T-helper 2 cell (primary cell): ENCODE data around the gene RGCC.
"Not testable (repeated sequence)": the region's sequence is repeated elsewhere in the genome, so short reads cannot be mapped to it uniquely, and the experiment has no call there.

ENCODE experiments used
- DNase-seq, 5 experiments: peaks; one replicate each; pipeline versions ENCODE4 v3.0.0 to v3.0.0-alpha.2; 2012 to 2022
- total RNA-seq, 2 donors: gene quantifications; one replicate each; lab custom pipeline; 2026; lab: John Stamatoyannopoulos, UW

RGCC gene
- total RNA-seq: 388 to 1,042 reads per million in 2 donors

- peak; percentile 83 to 97 (median 94) for DNase-seq
Observed at GRCh38 chr13:41456768-41457588, at the start of gene RGCC. RGCC (plus strand) TSS chr13:41457550; CDS start chr13:41457708, 158 bp downstream.

DNA sequence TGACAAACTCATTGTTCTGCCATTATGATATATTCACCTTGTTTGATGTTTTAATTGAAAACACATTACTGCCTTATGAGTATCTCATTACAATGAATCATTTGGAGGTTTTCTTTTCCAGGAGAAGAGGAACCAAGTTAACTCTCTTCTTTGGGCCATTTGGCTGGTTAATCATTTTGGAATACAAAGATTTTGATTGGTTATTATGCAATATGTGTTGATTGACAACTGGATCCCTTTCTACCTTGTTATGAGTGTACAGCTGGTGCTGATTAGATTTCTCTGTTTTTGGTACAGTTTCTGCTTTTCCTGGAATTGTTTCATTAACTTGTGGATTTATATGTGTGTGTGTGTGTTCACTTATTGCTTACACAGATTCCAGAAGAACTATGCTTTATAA lies 49.2 kb upstream of the RGCC start:
- DNase-seq: no peak

GRCh38 chr13:41408746-41409145 lies 48.6 kb upstream of the RGCC start:
- DNase-seq: no peak

DNA sequence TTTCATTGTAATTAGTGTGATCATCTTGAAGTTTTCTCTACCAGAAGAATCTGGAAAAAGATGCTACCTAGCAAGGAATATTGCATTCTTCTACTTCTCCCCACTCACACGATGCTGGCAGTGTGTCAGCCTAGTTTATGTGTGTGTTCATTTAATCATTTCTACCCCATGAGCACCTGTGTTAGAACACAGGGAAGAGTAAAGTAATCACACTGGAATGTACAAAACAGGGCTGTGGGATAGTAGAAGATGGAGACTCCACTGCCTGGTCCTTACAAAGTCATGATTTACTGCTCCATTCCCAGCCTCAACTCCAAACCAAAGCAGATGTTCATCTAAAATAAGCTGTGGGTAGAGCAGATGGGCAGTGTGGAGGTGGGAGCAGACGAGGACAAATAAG lies 47.7 kb upstream of the RGCC start:
- DNase-seq: no peak

GRCh38 chr13:41411060-41411459 lies 46.3 kb upstream of the RGCC start:
- DNase-seq: no peak

- DNase-seq: peak in 1 of 5 experiments; percentile 43
Observed at GRCh38 chr13:41411522-41411921, 45.8 kb upstream of the RGCC start.

DNA sequence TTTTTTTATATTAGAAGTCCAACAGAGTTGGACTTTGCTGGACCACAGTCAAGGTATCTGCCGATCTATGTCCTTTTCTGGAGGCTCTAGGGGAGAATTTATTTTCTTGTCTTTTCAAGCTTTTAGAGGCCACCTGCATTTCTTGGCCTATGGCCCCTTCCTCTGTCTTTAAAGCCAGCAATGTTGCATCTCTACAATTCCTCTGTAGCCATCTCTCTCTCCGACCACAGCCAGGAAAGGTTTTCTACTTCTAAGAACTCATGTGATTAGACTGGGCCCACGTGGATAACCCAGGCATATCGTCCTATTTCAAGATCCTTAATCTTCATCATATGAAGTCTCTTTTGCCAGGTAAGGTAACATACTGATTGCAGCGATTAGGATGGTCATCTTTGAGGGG lies 43.5 kb upstream of the RGCC start:
- no peak for DNase-seq

DNA sequence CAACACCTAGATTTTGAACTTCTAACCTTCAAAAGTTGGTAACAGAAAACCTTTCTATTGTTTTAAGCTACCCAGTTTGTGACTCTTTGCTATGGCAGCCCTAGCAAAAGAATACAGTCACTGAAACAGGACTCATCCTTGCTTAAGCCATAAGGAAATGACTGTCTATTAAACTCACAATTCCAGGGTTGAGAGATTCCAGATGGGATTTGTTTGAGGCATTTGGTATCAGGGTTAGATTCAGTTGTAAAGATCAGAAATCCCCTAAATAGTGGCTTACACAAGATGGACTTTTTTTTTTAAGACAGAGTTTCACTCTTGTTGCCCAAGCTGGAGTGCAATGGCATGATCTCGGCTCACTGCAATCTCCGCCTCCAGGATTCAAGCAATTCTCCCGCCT lies 41.1 kb upstream of the RGCC start:
- no peak for DNase-seq

- DNase-seq: no peak
Observed at GRCh38 chr13:41418027-41418426, 39.3 kb upstream of the RGCC start.

DNA sequence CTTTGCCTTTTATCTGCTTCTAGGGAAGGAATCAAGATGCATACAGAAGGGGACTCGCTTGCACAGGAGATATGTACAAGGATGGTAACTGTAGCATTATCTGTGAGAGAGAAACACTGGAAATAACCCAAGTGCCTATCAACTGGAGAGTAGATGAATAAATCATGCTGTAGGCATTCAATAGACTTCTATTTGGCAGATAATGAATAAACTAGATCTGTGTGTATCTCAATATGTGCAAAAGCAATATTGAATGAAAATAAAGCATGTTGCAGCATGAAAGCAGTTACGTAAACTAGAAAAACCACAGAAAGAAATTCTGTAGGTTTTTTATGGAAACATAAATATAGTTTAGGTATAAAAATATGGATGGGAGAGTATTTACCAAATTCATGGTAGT lies 38.6 kb upstream of the RGCC start:
- DNase-seq: no peak

GRCh38 chr13:41419206-41419605 lies 38.1 kb upstream of the RGCC start:
- DNase-seq: no peak

DNA sequence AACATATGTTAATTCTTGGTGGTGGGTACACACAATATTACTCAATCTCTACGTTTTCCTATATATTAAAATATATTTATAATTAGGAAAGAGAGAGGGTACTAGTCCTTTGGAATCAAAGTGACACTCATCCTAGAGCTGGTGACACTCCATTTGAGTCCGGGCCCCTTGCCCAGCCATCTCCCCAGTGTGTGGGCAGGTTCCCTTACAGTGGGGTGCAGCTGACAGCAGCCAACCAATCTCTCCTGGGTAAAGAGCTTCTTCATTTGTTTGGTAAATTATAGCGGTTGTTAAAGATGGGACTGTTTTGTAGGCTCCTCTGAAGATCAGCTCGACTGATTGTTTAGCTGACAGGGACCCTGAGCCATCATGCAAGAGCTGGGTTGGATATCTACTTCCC lies 37.2 kb upstream of the RGCC start:
- DNase-seq: no peak

- DNase-seq: not testable (repeated sequence)
Observed at GRCh38 chr13:41421330-41421729, 36.0 kb upstream of the RGCC start.

DNA sequence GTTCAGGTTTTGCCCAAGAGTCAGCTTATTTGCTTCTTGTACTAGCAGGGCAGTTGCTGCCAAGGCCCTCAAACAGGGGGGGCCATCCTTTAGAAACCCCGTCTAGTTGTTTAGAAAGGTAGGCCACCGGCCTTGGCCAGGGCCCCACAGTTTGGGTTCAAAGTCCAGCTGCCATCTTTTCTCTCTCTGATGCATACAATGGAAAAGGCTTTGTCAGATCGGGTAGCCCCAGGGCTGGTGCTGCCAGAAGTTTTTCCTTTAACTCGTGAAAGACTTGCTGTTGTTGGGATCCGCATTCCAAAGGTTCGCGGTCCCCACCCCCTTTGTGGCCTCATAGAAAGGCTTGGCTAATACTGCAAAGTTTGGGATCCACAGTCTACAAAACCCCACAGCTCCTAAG lies 35.4 kb upstream of the RGCC start:
- not testable (repeated sequence) for DNase-seq

GRCh38 chr13:41423259-41423658 lies 34.1 kb upstream of the RGCC start:
- DNase-seq: not testable (repeated sequence)

GRCh38 chr13:41424675-41425074 lies 32.7 kb upstream of the RGCC start:
- not testable (repeated sequence) for DNase-seq

GRCh38 chr13:41426047-41426446 lies 31.3 kb upstream of the RGCC start:
- DNase-seq: peak in 1 of 5 experiments; percentile 52

- DNase-seq: peak in 1 of 5 experiments; percentile 20
Observed at GRCh38 chr13:41427666-41428065, 29.7 kb upstream of the RGCC start.

DNA sequence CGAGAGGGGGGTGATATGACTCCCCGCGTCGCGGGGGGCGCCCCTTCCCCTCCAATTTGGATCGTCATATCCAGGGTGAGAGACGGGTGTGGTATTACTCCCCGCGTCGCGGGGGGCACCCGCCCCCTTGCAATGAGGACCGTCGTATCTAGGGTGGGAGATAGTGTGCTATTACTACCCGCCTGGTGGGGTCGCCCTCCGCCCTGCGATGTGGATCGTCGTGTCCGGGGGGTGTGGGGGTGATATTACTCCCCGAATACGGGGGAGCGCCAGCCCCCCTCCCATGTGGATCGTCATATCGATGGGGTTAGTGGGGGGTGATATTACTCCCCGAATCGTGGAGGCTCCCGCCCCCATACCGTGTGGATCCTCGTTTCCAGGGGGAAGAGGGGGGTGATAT lies 29.2 kb upstream of the RGCC start:
- DNase-seq: peak in 4 of 5 experiments; percentile 13 to 45 (median 24)

DNA sequence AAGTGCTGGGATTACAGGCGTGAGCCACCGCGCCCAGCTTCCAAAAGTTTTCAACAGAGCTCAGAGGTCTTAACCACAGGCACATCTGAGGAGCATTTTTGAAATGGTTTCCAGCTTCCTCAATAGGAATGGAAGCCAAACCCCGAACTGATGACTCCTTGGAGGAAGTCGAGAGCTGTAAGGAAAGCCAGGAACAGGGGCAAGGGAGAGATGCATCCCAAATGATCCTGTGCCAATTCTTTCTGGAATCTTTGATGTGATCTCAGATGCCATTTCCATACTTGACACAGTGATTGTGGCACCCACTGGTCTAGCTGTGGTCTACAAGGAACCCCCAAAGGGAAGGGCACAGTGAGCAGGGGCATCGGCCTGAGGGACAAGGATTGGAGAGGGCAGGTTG lies 23.3 kb upstream of the RGCC start:
- DNase-seq: not testable (repeated sequence)

DNA sequence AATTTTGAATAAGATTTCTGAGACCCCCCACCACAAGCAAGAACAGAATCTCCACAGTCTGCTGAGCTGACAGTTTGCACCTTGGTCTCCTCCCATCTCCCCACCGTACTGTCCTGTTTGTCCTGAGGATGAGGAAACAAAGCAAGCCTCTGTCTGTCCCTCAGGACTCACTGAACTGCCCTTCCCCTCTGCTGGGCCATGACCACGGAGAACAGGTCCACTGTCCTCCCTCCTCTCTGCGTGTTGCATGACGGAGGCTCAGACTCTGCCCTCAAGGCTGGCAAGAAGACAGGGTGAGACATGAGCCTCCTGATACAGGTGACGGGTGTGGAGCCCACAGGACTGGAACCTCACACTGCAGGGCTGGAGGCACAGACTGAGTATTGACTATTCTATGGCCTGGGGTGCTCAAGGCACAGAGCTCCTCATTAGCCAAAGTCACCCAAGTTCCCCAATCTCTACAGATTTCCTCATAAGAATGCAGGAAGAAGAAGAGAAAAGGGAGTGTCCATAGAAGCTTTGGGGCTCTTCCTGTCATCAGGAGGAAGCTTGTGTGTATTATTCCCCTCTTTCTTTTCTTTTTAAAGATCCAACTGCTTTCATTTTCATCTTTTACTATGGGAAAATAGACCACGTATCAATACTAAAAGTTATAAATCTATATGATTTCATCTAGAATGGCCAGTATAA lies 22.4 kb upstream of the RGCC start:
- no peak for DNase-seq

DNA sequence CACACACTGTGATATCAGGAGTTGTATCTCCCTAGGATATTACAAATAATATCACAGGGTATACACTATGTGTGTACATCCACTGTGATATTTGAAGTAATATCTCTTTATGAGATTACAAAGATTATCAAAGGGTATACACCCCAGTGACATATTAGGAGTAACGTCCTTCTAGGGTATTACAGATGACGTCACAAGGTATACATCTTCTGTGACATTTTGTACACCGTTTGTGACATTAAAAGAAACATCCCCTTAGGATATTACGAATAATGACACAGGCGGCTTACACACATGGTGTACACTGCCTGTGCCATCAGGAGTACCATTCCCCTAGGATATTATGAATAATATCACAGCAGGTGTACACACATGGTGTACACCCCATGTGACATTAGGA lies 13.4 kb upstream of the RGCC start:
- no peak for DNase-seq

GRCh38 chr13:41452462-41452861 lies 4.9 kb upstream of the RGCC start:
- DNase-seq: no peak

DNA sequence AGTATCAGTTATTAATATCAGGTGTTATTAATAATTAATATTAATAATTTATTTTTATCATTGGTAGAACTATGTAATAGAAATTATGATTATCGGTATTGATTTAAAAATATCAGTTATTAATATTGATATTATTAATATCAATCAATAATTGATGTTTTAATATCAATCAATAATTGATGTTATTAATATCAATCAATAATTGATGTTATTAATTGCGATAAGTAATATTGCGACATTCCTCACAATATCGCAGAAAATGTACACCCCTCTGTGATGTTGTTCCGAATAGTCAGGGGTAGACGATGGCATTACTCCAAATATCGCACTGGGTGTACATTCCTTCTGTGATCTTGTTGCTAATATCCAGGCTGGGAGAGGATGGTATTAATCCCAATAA lies 3.7 kb upstream of the RGCC start:
- DNase-seq: no peak
